Breast epithelium (tissue), 3 donors: ENCODE data around the gene CTNS.

Experiments
- POLR2A ChIP-seq: fragments of 450-650 bp; IDR thresholded peaks from one replicate; pipeline ENCODE4 v1.6.1; 2016; ENCODE audit warnings: antibody characterized with exemption, mild to moderate bottlenecking, moderate library complexity
- POLR2AphosphoS5 ChIP-seq, 3 donors: sonication (generic); formaldehyde crosslinking; IDR thresholded peaks; one replicate each; pipeline ENCODE4 v1.6.1; 2017; ENCODE audit warnings: antibody characterized with exemption in 3 of 3
- TF ChIP-seq, protein P1 (sequence below), 3 donors: fragments of 450-650 bp; IDR thresholded peaks; one replicate each; pipeline ENCODE4 v1.5.1; 2016 to 2017; ENCODE audit warnings: antibody characterized with exemption in 3 of 3, mild to moderate bottlenecking in 3 of 3, moderate library complexity in 3 of 3

DNA sequence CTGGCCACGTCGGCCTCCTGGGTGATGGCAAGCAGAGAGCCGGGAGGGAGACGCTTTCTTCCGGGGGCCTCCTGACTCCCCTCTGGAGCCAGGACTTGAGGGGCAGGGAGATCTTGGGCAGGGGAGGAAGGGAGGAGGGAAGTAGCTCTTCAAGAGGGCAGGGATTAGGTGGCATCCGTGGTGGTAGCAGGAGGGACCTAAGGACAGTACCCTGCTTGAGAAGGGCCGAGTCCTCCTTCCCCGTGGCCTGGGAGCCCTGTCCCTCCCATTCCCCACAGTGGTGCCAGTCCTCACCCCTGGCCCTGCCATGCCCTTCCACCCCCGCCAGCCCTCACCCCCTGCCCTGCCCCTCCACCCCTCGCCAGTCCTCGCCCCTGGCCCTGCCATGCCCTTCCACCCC is 19.2 kb downstream of the CTNS start:
- TF ChIP-seq, protein P1, sequence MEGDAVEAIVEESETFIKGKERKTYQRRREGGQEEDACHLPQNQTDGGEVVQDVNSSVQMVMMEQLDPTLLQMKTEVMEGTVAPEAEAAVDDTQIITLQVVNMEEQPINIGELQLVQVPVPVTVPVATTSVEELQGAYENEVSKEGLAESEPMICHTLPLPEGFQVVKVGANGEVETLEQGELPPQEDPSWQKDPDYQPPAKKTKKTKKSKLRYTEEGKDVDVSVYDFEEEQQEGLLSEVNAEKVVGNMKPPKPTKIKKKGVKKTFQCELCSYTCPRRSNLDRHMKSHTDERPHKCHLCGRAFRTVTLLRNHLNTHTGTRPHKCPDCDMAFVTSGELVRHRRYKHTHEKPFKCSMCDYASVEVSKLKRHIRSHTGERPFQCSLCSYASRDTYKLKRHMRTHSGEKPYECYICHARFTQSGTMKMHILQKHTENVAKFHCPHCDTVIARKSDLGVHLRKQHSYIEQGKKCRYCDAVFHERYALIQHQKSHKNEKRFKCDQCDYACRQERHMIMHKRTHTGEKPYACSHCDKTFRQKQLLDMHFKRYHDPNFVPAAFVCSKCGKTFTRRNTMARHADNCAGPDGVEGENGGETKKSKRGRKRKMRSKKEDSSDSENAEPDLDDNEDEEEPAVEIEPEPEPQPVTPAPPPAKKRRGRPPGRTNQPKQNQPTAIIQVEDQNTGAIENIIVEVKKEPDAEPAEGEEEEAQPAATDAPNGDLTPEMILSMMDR (IDR thresholded peaks at IDR 0.05) = no peak
- no peak for TF ChIP-seq POLR2A
- no peak for TF ChIP-seq POLR2AphosphoS5 (IDR thresholded peaks at IDR 0.05)
